Common myeloid progenitor, CD34-positive (primary cell): ENCODE results near the gene HTR7.

Experiments used
- CTCF ChIA-PET: fragments of 350-600 bp; sonication (Branson Sonifier 250); formaldehyde crosslinking; loops from one replicate; lab custom pipeline; 2021; ENCODE audit warnings: antibody characterized with exemption; lab: Charles Lee
- POLR2A ChIA-PET: fragments of 350-600 bp; sonication (Branson Sonifier 250); formaldehyde crosslinking; loops from one replicate; lab custom pipeline; 2021; ENCODE audit warnings: antibody characterized with exemption; lab: Charles Lee
- DNase-seq, 3 donors: peaks; one replicate each; pipeline versions ENCODE4 v3.0.0 to v3.0.0-alpha.2; 2013
- H3K27ac ChIP-seq, 2 experiments: 1 replicate in 1 of 2; 2 replicates in 1 of 2; pipeline ENCODE4 v1.7.0; 2013; ENCODE audit warnings: inconsistent platforms in 2 of 2, low read length in 2 of 2, mild to moderate bottlenecking in 2 of 2, low read depth in 1 of 2, moderate library complexity in 1 of 2; ENCODE audit not compliant: severe bottlenecking in 2 of 2, insufficient read depth in 1 of 2, poor library complexity in 1 of 2
- H3K27me3 ChIP-seq, 5 experiments: replicated peaks in 2 of 5; 1 replicate in 3 of 5; 2 replicates in 2 of 5; pipeline versions ENCODE4 v1.6.1 to v1.7.0; 2013; ENCODE audit warnings: low read length in 4 of 5, mild to moderate bottlenecking in 2 of 5, moderate library complexity in 2 of 5, inconsistent platforms in 1 of 5; ENCODE audit not compliant: insufficient read depth in 5 of 5, control insufficient read depth in 4 of 5
- H3K36me3 ChIP-seq, 4 experiments: 1 replicate in 2 of 4; 2 replicates in 2 of 4; pipeline versions ENCODE4 v1.6.1 to v1.7.0; 2013; ENCODE audit warnings: low read length in 3 of 4, control low read depth in 1 of 4, mild to moderate bottlenecking in 1 of 4; ENCODE audit not compliant: control insufficient read depth in 4 of 4, insufficient read depth in 4 of 4
- H3K4me1 ChIP-seq, 4 experiments: 1 replicate in 3 of 4; 2 replicates in 1 of 4; pipeline versions ENCODE4 v1.6.1 to v1.7.1; 2013; ENCODE audit warnings: low read length in 3 of 4, mild to moderate bottlenecking in 3 of 4, control low read depth in 1 of 4, inconsistent platforms in 1 of 4, moderate library complexity in 1 of 4; ENCODE audit not compliant: control insufficient read depth in 4 of 4, insufficient read depth in 4 of 4; ENCODE audit errors: control extremely low read depth in 1 of 4
- H3K4me3 ChIP-seq, 7 experiments: 1 replicate in 4 of 7; 2 replicates in 3 of 7; pipeline versions ENCODE4 v1.5.1 to v1.7.0; 2013; ENCODE audit warnings: mild to moderate bottlenecking in 7 of 7, low read length in 6 of 7, moderate library complexity in 6 of 7, inconsistent platforms in 2 of 7, low read depth in 2 of 7, control low read depth in 1 of 7; ENCODE audit not compliant: insufficient read depth in 4 of 7, control insufficient read depth in 1 of 7; ENCODE audit errors: extremely low read depth in 1 of 7
- H3K9me3 ChIP-seq, 5 experiments: 1 replicate in 4 of 5; 2 replicates in 1 of 5; pipeline versions ENCODE4 v1.6.1 to v1.7.1; 2013; ENCODE audit warnings: low read length in 4 of 5, mild to moderate bottlenecking in 2 of 5, inconsistent platforms in 1 of 5, low read depth in 1 of 5, moderate library complexity in 1 of 5; ENCODE audit not compliant: control insufficient read depth in 4 of 5, insufficient read depth in 2 of 5; ENCODE audit errors: control extremely low read depth in 1 of 5
- WGBS: methylation state at CpG from one replicate; pipeline ENCODE4 v1.1.5; 2013; ENCODE audit not compliant: insufficient coverage; 5-methylcytosine and 5-hydroxymethylcytosine counted together

Gene HTR7

GRCh38 chr10:90847436-90847835 lies 10.4 kb downstream of the HTR7 start:
- H3K36me3 ChIP-seq = no peaks in the 10 kb centered on the region
- H3K27ac ChIP-seq = no peak overlapping the region
- peak; percentile 38 to 90 (median 85) for DNase-seq
- ChIA-PET CTCF (interaction anchor here (0.7 to 2.9 kb wide), 4 partner anchors 10 to 96 kb away, joined by 3 to 6 read pairs (median 3); partner anchors contain the start of gene HTR7), POLR2A (no interaction called here)
- H3K4me3 ChIP-seq = no peak overlapping the region
- peaks cover 0 to 17% (median 5%) of the 10 kb centered on the region in 5 experiments for H3K9me3 ChIP-seq
- WGBS = 0% methylated on average over 1 of the region's 1 CpG
- H3K27me3 ChIP-seq = no peaks in the 10 kb centered on the region
- peaks cover 0 to 4% (median 0%) of the 10 kb centered on the region in 4 experiments for H3K4me1 ChIP-seq

GRCh38 chr10:90846746-90847145 lies 11.1 kb downstream of the HTR7 start:
- H3K27ac ChIP-seq = no peak overlapping the region
- peaks cover 0 to 4% (median 0%) of the 10 kb centered on the region in 4 experiments for H3K4me1 ChIP-seq
- no peak for DNase-seq
- ChIA-PET POLR2A (no interaction called here), CTCF (interaction anchor here (2.9 kb wide), 1 partner anchor 20 kb away, joined by 6 read pairs; no protein-coding TSS in a partner anchor)
- H3K9me3 ChIP-seq = peaks cover 0 to 15% (median 5%) of the 10 kb centered on the region in 5 experiments
- no peak overlapping the region for H3K4me3 ChIP-seq
- no CpG with 5 or more reads among the region's 1 CpG for WGBS
- no peaks in the 10 kb centered on the region for H3K36me3 ChIP-seq
- H3K27me3 ChIP-seq = no peaks in the 10 kb centered on the region

- no peak overlapping the region for H3K27ac ChIP-seq
- no peak overlapping the region for H3K4me3 ChIP-seq
- DNase-seq = no peak
- CTCF ChIA-PET = interaction anchor here (1.0 to 2.9 kb wide), 2 partner anchors 17 to 21 kb away, joined by 3 to 6 read pairs; no protein-coding TSS in a partner anchor
- no peaks in the 10 kb centered on the region for H3K36me3 ChIP-seq
- WGBS = 100% methylated on average over 2 of the region's 3 CpGs
- H3K4me1 ChIP-seq = peaks cover 0 to 4% (median 0%) of the 10 kb centered on the region in 4 experiments
- no peaks in the 10 kb centered on the region for H3K27me3 ChIP-seq
- POLR2A ChIA-PET = no interaction called here
- H3K9me3 ChIP-seq = peaks cover 0 to 10% (median 5%) of the 10 kb centered on the region in 5 experiments
Measured at GRCh38 chr10:90845726-90846125, 12.1 kb downstream of the HTR7 start.

GRCh38 chr10:90842725-90843124 lies 15.1 kb downstream of the HTR7 start:
- Histone ChIP-seq H3K4me1 (peaks cover 0 to 4% (median 0%) of the 10 kb centered on the region in 4 experiments), H3K4me3 (no peak overlapping the region), H3K27me3 (peaks cover 0 to 5% (median 0%) of the 10 kb centered on the region in 5 experiments), H3K27ac (no peak overlapping the region), H3K36me3 (no peaks in the 10 kb centered on the region), H3K9me3 (no peaks in the 10 kb centered on the region)
- POLR2A ChIA-PET = no interaction called here
- DNase-seq = no peak
- CTCF ChIA-PET = interaction anchor here (0.8 kb wide), 1 partner anchor 23 kb away, joined by 4 read pairs; no protein-coding TSS in a partner anchor
- 100% methylated on average over 1 of the region's 1 CpG for WGBS

GRCh38 chr10:90837486-90837885 lies 20.4 kb downstream of the HTR7 start:
- H3K27ac ChIP-seq = no peak overlapping the region
- no peaks in the 10 kb centered on the region for H3K9me3 ChIP-seq
- peaks cover 0 to 5% (median 0%) of the 10 kb centered on the region in 5 experiments for H3K27me3 ChIP-seq
- H3K4me1 ChIP-seq = no peaks in the 10 kb centered on the region
- CTCF ChIA-PET = interaction anchor here (1.7 kb wide), 1 partner anchor 27 kb away, joined by 4 read pairs; no protein-coding TSS in a partner anchor
- 100% methylated on average over 1 of the region's 1 CpG for WGBS
- DNase-seq = no peak
- H3K36me3 ChIP-seq = no peaks in the 10 kb centered on the region
- H3K4me3 ChIP-seq = no peak overlapping the region
- POLR2A ChIA-PET = no interaction called here

- no CpG with 5 or more reads among the region's 3 CpGs for WGBS
- Histone ChIP-seq H3K4me3 (no peak overlapping the region), H3K9me3 (peaks cover 0 to 5% (median 0%) of the 10 kb centered on the region in 5 experiments), H3K27me3 (peaks cover 0 to 2% (median 0%) of the 10 kb centered on the region in 5 experiments), H3K27ac (no peak overlapping the region), H3K4me1 (no peaks in the 10 kb centered on the region), H3K36me3 (no peaks in the 10 kb centered on the region)
- no peak for DNase-seq
- POLR2A ChIA-PET = no interaction called here
- CTCF ChIA-PET = interaction anchor here (0.9 kb wide), 1 partner anchor 28 kb away, joined by 3 read pairs; no protein-coding TSS in a partner anchor
Measured at GRCh38 chr10:90834326-90834725, 23.5 kb downstream of the HTR7 start.

GRCh38 chr10:90832111-90832510 lies 25.7 kb downstream of the HTR7 start:
- CTCF ChIA-PET = interaction anchor here (1.1 kb wide), 1 partner anchor 11 kb away, joined by 3 read pairs; no protein-coding TSS in a partner anchor
- Histone ChIP-seq H3K9me3 (peaks cover 0 to 5% (median 0%) of the 10 kb centered on the region in 5 experiments), H3K4me1 (no peaks in the 10 kb centered on the region), H3K27ac (no peak overlapping the region), H3K4me3 (no peak overlapping the region), H3K36me3 (no peaks in the 10 kb centered on the region), H3K27me3 (no peaks in the 10 kb centered on the region)
- POLR2A ChIA-PET = no interaction called here
- 90% methylated on average over 9 of the region's 17 CpGs for WGBS
- no peak for DNase-seq
